GM23338 (cell line): ENCODE measurements around the gene PLEKHG4B.
"Not testable (repeated sequence)": the region's sequence is repeated elsewhere in the genome, so short reads cannot be mapped to it uniquely, and the experiment has no call there.

Experiments
- CREB1 ChIP-seq: fragments of 250-450 bp; sonication (Bioruptor Pico); IDR thresholded peaks from 2 replicates; pipeline ENCODE4 v1.5.0; 2020; ENCODE audit warnings: low read depth, mild to moderate bottlenecking, moderate library complexity
- CTCF ChIP-seq, 2 experiments: fragments of 200-600 bp in 1 of 2; sonication (generic) in 1 of 2; conservative IDR thresholded peaks; 2 replicates each; pipeline versions ENCODE4 v1.5.1 to v1.6.1; 2016 to 2017; ENCODE audit warnings: antibody characterized with exemption in 2 of 2, low read depth in 2 of 2, mild to moderate bottlenecking in 2 of 2, moderate library complexity in 1 of 2
- EZH2 ChIP-seq: fragments of 200-600 bp; sonication (generic); IDR thresholded peaks from one replicate; pipeline ENCODE4 v1.8.0; 2017; ENCODE audit warnings: antibody characterized with exemption, mild to moderate bottlenecking, low read depth; ENCODE audit not compliant: unreplicated experiment
- JUNB ChIP-seq: IDR thresholded peaks from one replicate; pipeline ENCODE4 v1.6.1; 2016; ENCODE audit warnings: antibody characterized with exemption; ENCODE audit not compliant: unreplicated experiment
- ZNF331 ChIP-seq: fragments of 250-450 bp; sonication (Bioruptor Pico); IDR thresholded peaks from 2 replicates; pipeline ENCODE4 v1.5.0; 2020; ENCODE audit warnings: low read depth, mild to moderate bottlenecking, moderate library complexity

GRCh38 chr5:237931-238330, 146.0 kb downstream of the PLEKHG4B start:
- not testable (repeated sequence) for TF ChIP-seq CTCF (conservative IDR thresholded peaks at IDR 0.05; ENCODE audit: low read depth in 2 of 2); CREB1 (CRISPR knock-in tag); EZH2; JUNB; ZNF331 (CRISPR knock-in tag)
